CD4-positive, CD25-positive, alpha-beta regulatory T cell (primary cell): ENCODE measurements around the gene RGSL1. TPM values are rescaled to one million over a fixed set of nuclear protein-coding genes. Genes with fewer than 3 reads are reported as not detected.
A peak's percentile ranks its signal among the peaks of the same experiment; 100 is the strongest.

Experiments used
- ATAC-seq, 2 donors: fragments of 150-1000 bp; cut with Tn5 transposase; one replicate each; pipeline ENCODE4 v1.10.0; 2021; ENCODE audit warnings: low read depth in 2 of 2, moderate number of reproducible peaks in 2 of 2, moderate library complexity in 1 of 2
- DNase-seq, 3 donors: peaks; one replicate each; pipeline versions ENCODE4 v3.0.0 to v3.0.0-alpha.2; 2012 to 2022; ENCODE audit warnings: mixed read lengths in 1 of 3
- H3K27ac ChIP-seq: one replicate; pipeline ENCODE4 v1.7.0; 2013; ENCODE audit warnings: mild to moderate bottlenecking, low read length; ENCODE audit not compliant: insufficient read depth, poor library complexity, severe bottlenecking
- H3K27me3 ChIP-seq: one replicate; pipeline ENCODE4 v1.7.0; 2013; ENCODE audit warnings: low read length; ENCODE audit not compliant: control insufficient read depth, insufficient read depth
- H3K36me3 ChIP-seq: one replicate; pipeline ENCODE4 v1.7.0; 2013; ENCODE audit warnings: mild to moderate bottlenecking, low read length, moderate library complexity; ENCODE audit not compliant: control insufficient read depth, insufficient read depth
- H3K4me1 ChIP-seq: 2 replicates; pipeline ENCODE4 v1.7.0; 2013; ENCODE audit warnings: mild to moderate bottlenecking, low read length; ENCODE audit not compliant: insufficient read depth, control insufficient read depth, poor library complexity, severe bottlenecking
- H3K4me3 ChIP-seq: one replicate; pipeline ENCODE4 v1.7.0; 2013; ENCODE audit warnings: low read depth, mild to moderate bottlenecking, low read length, moderate library complexity
- H3K9me3 ChIP-seq, 2 experiments: 1 replicate in 1 of 2; 2 replicates in 1 of 2; pipeline ENCODE4 v1.7.0; 2013; ENCODE audit warnings: low read length in 2 of 2, mild to moderate bottlenecking in 1 of 2, moderate library complexity in 1 of 2; ENCODE audit not compliant: control insufficient read depth in 2 of 2
- H3K27ac Mint-ChIP-seq, 3 donors: one replicate each; pipeline ENCODE4 v1.8.0; 2020 to 2022; ENCODE audit warnings: mild to moderate bottlenecking in 3 of 3, mixed read lengths in 3 of 3, moderate library complexity in 2 of 3
- H3K27me3 Mint-ChIP-seq: one replicate; pipeline ENCODE4 v1.8.0; 2022; ENCODE audit warnings: mild to moderate bottlenecking, mixed read lengths
- H3K36me3 Mint-ChIP-seq: one replicate; pipeline ENCODE4 v1.8.0; 2020; ENCODE audit warnings: mixed read lengths
- H3K4me1 Mint-ChIP-seq, 4 donors: one replicate each; pipeline ENCODE4 v1.8.0; 2020 to 2022; ENCODE audit warnings: mixed read lengths in 4 of 4, mild to moderate bottlenecking in 1 of 4
- H3K4me3 Mint-ChIP-seq, 4 donors: one replicate each; pipeline ENCODE4 v1.8.0; 2020 to 2022; ENCODE audit warnings: mild to moderate bottlenecking in 4 of 4, mixed read lengths in 4 of 4, moderate library complexity in 3 of 4
- H3K9me3 Mint-ChIP-seq, 7 donors: one replicate each; pipeline ENCODE4 v1.8.0; 2020 to 2022; ENCODE audit warnings: mixed read lengths in 7 of 7, mild to moderate bottlenecking in 3 of 7, moderate library complexity in 2 of 7
- polyA plus RNA-seq, 4 donors: library from polyadenylated mRNA; unstranded; fragments of 300-500 nt; fragmentation: Illumina TruSeq; gene quantifications; one replicate each; pipeline ENCODE4 v1.2.3, GENCODE V29; 2021
- total RNA-seq: library from RNA; stranded (reverse); gene quantifications from one replicate; pipeline ENCODE4 v1.2.3, GENCODE V29; 2022

Gene RGSL1
- total and polyA plus RNA-seq, 5 donors from 2014 or later: not detected

DNA sequence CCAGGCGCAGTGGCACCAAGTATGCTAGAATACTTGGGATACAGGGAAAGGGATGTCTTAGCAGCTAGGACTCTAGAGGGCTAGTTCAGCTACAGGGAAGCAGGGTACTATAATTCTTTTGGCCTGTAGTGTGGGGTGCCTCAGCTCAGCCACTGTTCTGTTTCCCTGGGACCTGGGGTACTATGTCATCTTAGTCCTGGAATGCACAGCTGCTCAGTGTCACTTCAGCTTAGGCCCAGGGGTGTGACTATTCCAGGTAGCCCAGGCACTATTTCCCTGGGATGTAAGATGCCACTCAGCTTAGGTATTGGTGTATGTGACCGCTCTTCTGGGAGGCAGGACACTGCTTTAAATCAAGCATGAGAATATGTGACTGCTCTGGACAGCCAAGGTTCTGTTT lies 34.1 kb downstream of the RGSL1 start:
- H3K4me3 ChIP-seq: no peak overlapping the region
- peaks cover 0 to 5% of the 10 kb centered on the region in 2 experiments for H3K9me3 ChIP-seq
- Mint-ChIP-seq H3K9me3 (peaks cover 0 to 8% (median 0%) of the 10 kb centered on the region in 7 donors), H3K4me3 (no peak overlapping the region), H3K4me1 (no peaks in the 10 kb centered on the region), H3K27me3 (peaks cover 18% of the 10 kb centered on the region), H3K36me3 (no peaks in the 10 kb centered on the region), H3K27ac (no peak overlapping the region)
- H3K4me1 ChIP-seq: no peaks in the 10 kb centered on the region
- ATAC-seq: no peak
- no peak overlapping the region for H3K27ac ChIP-seq
- peaks cover 3% of the 10 kb centered on the region for H3K27me3 ChIP-seq
- H3K36me3 ChIP-seq: no peaks in the 10 kb centered on the region
- DNase-seq: no peak

GRCh38 chr1:182484531-182485257 lies 34.7 kb downstream of the RGSL1 start:
- no peak overlapping the region for H3K4me3 ChIP-seq

GRCh38 chr1:182485861-182486260 lies 35.9 kb downstream of the RGSL1 start:
- no peak overlapping the region for H3K27ac Mint-ChIP-seq
- no peak overlapping the region for H3K4me3 Mint-ChIP-seq
- no peaks in the 10 kb centered on the region for H3K4me1 Mint-ChIP-seq
- no peak for ATAC-seq
- H3K9me3 Mint-ChIP-seq: no peaks in the 10 kb centered on the region
- Histone ChIP-seq H3K36me3 (no peaks in the 10 kb centered on the region), H3K4me1 (no peaks in the 10 kb centered on the region), H3K9me3 (no peaks in the 10 kb centered on the region), H3K4me3 (no peak overlapping the region), H3K27me3 (no peaks in the 10 kb centered on the region), H3K27ac (no peak overlapping the region)
- H3K27me3 Mint-ChIP-seq: peaks cover 18% of the 10 kb centered on the region
- DNase-seq: no peak
- no peaks in the 10 kb centered on the region for H3K36me3 Mint-ChIP-seq

More at GRCh38 chr1:182484531-182485257, 34.7 kb downstream of the RGSL1 start:
- Mint-ChIP-seq H3K4me3 (no peak overlapping the region), H3K27me3 (peaks cover 17% of the 10 kb centered on the region), H3K36me3 (no peaks in the 10 kb centered on the region), H3K27ac (no peak overlapping the region), H3K9me3 (peaks cover 0 to 3% (median 0%) of the 10 kb centered on the region in 7 donors), H3K4me1 (no peaks in the 10 kb centered on the region)
- H3K27ac ChIP-seq: no peak overlapping the region
- H3K36me3 ChIP-seq: no peaks in the 10 kb centered on the region
- H3K27me3 ChIP-seq: no peaks in the 10 kb centered on the region
- DNase-seq (peak in 1 of 3 donors; percentile 8), ATAC-seq (peak; percentile 16 to 52)
- no peaks in the 10 kb centered on the region for H3K4me1 ChIP-seq
- no peaks in the 10 kb centered on the region for H3K9me3 ChIP-seq

GRCh38 chr1:182488803-182489202 lies 38.9 kb downstream of the RGSL1 start:
- Histone ChIP-seq H3K27ac (no peak overlapping the region), H3K9me3 (no peaks in the 10 kb centered on the region), H3K4me3 (no peak overlapping the region), H3K4me1 (no peaks in the 10 kb centered on the region), H3K27me3 (no peaks in the 10 kb centered on the region), H3K36me3 (no peaks in the 10 kb centered on the region)
- peaks cover 22% of the 10 kb centered on the region for H3K27me3 Mint-ChIP-seq
- DNase-seq (no peak), ATAC-seq (no peak)
- no peaks in the 10 kb centered on the region for H3K36me3 Mint-ChIP-seq
- H3K4me3 Mint-ChIP-seq: no peak overlapping the region
- no peak overlapping the region for H3K27ac Mint-ChIP-seq
- peaks cover 0 to 2% (median 0%) of the 10 kb centered on the region in 7 donors for H3K9me3 Mint-ChIP-seq
- H3K4me1 Mint-ChIP-seq: no peaks in the 10 kb centered on the region

DNA sequence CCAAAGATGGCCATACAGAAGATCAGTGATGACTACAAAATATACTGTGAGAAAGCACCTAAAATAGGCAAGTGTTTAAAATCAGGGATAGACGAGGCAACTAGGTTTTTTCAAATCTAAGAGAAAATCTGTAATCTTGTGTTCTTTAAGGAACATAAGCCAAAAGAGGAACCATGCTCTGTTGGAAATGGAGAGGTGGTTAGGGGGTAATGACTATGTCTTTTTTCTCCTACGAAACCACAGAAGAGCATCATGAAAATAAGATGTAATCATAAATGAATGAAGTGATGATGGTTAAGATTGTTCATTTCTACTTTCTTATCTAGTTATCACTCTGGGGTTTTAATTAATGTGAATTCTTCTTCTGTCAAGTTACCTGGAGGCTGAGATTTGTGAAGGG lies 43.1 kb downstream of the RGSL1 start:
- ATAC-seq (no peak), DNase-seq (no peak)
- Mint-ChIP-seq H3K4me3 (no peak overlapping the region), H3K36me3 (no peaks in the 10 kb centered on the region), H3K27me3 (peaks cover 14% of the 10 kb centered on the region), H3K9me3 (peaks cover 0 to 2% (median 0%) of the 10 kb centered on the region in 7 donors), H3K4me1 (peaks cover 0 to 2% (median 0%) of the 10 kb centered on the region in 4 donors), H3K27ac (no peak overlapping the region)
- Histone ChIP-seq H3K27me3 (peaks cover 2% of the 10 kb centered on the region), H3K4me1 (no peaks in the 10 kb centered on the region), H3K27ac (no peak overlapping the region), H3K9me3 (no peaks in the 10 kb centered on the region), H3K36me3 (no peaks in the 10 kb centered on the region), H3K4me3 (no peak overlapping the region)

DNA sequence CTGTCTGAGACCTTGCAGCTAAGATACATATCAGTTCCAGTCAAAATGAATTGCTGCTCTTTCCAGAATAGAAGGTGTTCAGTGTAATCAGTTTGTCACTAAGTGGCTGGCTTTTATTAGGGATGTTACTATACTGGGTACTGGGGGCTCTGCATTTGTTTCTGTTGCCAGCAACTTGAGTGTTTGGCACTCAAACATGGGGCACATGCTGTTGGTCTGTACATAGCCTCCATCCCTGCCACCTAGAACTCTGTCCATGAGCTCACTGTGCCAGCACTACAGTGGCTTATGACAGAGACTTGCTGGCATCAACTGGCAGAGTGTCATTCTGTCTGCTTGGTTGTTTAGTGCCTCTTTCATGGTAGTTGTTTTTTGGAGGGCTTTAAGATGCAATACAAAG lies 45.1 kb downstream of the RGSL1 start:
- no peak for ATAC-seq
- H3K27me3 Mint-ChIP-seq: peaks cover 14% of the 10 kb centered on the region
- H3K9me3 ChIP-seq: no peaks in the 10 kb centered on the region
- no peak overlapping the region for H3K4me3 ChIP-seq
- DNase-seq: no peak
- H3K27me3 ChIP-seq: peaks cover 2% of the 10 kb centered on the region
- H3K9me3 Mint-ChIP-seq: peaks cover 0 to 2% (median 0%) of the 10 kb centered on the region in 7 donors
- peaks cover 0 to 2% (median 0%) of the 10 kb centered on the region in 4 donors for H3K4me1 Mint-ChIP-seq
- no peaks in the 10 kb centered on the region for H3K36me3 Mint-ChIP-seq
- no peak overlapping the region for H3K27ac Mint-ChIP-seq
- H3K4me3 Mint-ChIP-seq: no peak overlapping the region
- no peak overlapping the region for H3K27ac ChIP-seq
- H3K4me1 ChIP-seq: no peaks in the 10 kb centered on the region
- H3K36me3 ChIP-seq: no peaks in the 10 kb centered on the region

DNA sequence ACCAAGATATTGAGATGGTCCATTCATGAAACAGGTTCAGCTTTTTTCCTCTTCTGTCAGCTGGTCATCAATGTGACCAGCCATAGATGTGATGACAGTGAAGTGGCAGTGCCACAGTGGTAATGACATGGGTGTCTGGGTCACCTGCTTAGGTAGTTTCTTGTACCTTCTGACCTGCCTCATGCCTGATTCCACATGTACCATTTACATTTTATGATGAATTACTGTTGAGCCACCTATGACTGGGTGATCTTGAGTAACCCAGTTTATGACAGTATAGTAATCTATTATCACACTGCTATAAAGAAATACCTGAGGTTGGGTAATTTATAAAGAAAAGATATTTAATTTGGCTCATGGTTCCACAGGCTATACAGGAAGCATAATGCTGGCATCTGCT lies 45.7 kb downstream of the RGSL1 start:
- H3K9me3 ChIP-seq: no peaks in the 10 kb centered on the region
- no peak overlapping the region for H3K27ac Mint-ChIP-seq
- no peak for ATAC-seq
- no peaks in the 10 kb centered on the region for H3K4me1 ChIP-seq
- no peak overlapping the region for H3K4me3 Mint-ChIP-seq
- H3K9me3 Mint-ChIP-seq: peaks cover 0 to 2% (median 0%) of the 10 kb centered on the region in 7 donors
- H3K27me3 Mint-ChIP-seq: peaks cover 10% of the 10 kb centered on the region
- H3K27me3 ChIP-seq: peaks cover 2% of the 10 kb centered on the region
- no peaks in the 10 kb centered on the region for H3K36me3 ChIP-seq
- H3K4me3 ChIP-seq: no peak overlapping the region
- no peak overlapping the region for H3K27ac ChIP-seq
- H3K4me1 Mint-ChIP-seq: peaks cover 0 to 2% (median 0%) of the 10 kb centered on the region in 4 donors
- DNase-seq: no peak
- no peaks in the 10 kb centered on the region for H3K36me3 Mint-ChIP-seq

DNA sequence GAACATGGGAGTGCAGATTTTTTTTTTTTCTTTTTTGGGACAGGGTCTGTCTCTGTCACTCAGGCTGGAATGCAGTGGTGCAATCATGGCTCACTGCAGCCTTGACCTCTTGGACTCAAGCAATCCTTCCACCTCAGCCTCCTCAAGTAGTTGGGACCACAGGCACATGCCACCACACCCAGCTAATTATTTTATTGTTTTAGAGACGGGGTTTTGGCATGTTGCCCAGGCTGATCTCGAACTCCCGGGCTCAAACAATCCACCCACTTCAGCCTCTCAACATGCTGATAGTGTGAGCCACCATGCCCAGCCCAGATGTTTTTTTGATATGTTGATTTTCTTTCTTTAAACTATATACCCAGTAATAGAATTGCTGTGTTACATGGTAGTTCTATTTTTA lies 57.7 kb downstream of the RGSL1 start:
- no peaks in the 10 kb centered on the region for H3K4me1 ChIP-seq
- no peak for DNase-seq
- no peaks in the 10 kb centered on the region for H3K36me3 ChIP-seq
- no peaks in the 10 kb centered on the region for H3K4me1 Mint-ChIP-seq
- no peak overlapping the region for H3K4me3 ChIP-seq
- no peak overlapping the region for H3K27ac ChIP-seq
- H3K27me3 ChIP-seq: peaks cover 2% of the 10 kb centered on the region
- no peaks in the 10 kb centered on the region for H3K9me3 ChIP-seq
- no peak overlapping the region for H3K27ac Mint-ChIP-seq
- peaks cover 15% of the 10 kb centered on the region for H3K27me3 Mint-ChIP-seq
- no peaks in the 10 kb centered on the region for H3K36me3 Mint-ChIP-seq
- ATAC-seq: no peak
- H3K4me3 Mint-ChIP-seq: no peak overlapping the region
- H3K9me3 Mint-ChIP-seq: peaks cover 0 to 5% (median 2%) of the 10 kb centered on the region in 7 donors
